Heart left ventricle (tissue), 13 donors: ENCODE data around the gene PFDN4.
"Not testable (repeated sequence)": the region's sequence is repeated elsewhere in the genome, so short reads cannot be mapped to it uniquely, and the experiment has no call there.

ENCODE experiments used
- CTCF ChIP-seq, 12 donors: fragments of 200-600 bp; sonication (generic) in 4 of 12; IDR thresholded peaks; one replicate each; pipeline versions ENCODE4 v1.5.0 to v1.8.0; 2018 to 2022; ENCODE audit warnings: antibody characterized with exemption in 12 of 12, mild to moderate bottlenecking in 5 of 12
- POLR2A ChIP-seq, 2 donors: fragments of 450-650 bp; IDR thresholded peaks; one replicate each; pipeline ENCODE4 v1.6.1; 2017; ENCODE audit warnings: antibody characterized with exemption in 2 of 2, mild to moderate bottlenecking in 2 of 2, moderate library complexity in 2 of 2
- donor health status: ischemic (EF 13 %, LVEDD 7.1; RV severe dilation, severe dysfunction).
- donor health status: DM: no; HTN: yes; CAD: no.
- donor health status: DM: no; HTN: no; CAD: no.
- donor health status: ischemic (EF 25% LVEDD 6.9; RV normal size, moderate dysfunction).
- donor health status: ischemic (EF 25% LVEDD 5.7; RV mildly dilated, moderate dysfunction).
- donor health status: ischemic (EF 35%, LVEDD 5.7; RV mildly dilated, moderate dysfunction).
- donor health status: nonischemic (EF 11% LVEDD 7.7; RV severe dilation, severe dysfunction).
- donor health status: DM: yes; HTN: yes; CAD: no.
- donor health status: PGD.
- donor health status: ischemic (EF 29% LVEDD 5.4; RV normal size, mild dysfunction).
- donor health status: nonischemic (EF 23%, LVEDD 6.1; RV moderate dilation, normal function).

DNA sequence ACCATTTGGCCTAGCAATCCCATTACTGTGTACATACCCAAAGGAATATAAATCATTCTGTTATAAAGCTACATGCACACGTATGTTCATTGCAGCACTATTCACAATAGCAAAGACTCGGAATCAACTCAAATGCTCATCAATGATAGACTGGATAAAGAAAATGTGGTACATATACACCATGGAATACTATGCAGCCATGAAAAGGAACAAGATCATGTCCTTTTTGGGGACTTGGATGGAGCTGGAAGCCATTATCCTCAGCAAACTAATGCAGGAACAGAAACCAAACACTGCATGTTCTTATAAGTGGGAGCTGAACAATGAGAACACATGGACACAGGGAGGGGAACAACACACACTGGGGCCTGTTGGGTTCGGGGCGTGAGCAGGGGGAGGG, 40.8 kb downstream of the PFDN4 start:
- not testable (repeated sequence) for TF ChIP-seq CTCF, POLR2A (IDR thresholded peaks at IDR 0.05)
